Esophagus muscularis mucosa (tissue), 3 donors: Measurements from ENCODE around the gene HECA.

Experiments used
- POLR2A ChIP-seq: fragments of 450-650 bp; IDR thresholded peaks from one replicate; pipeline ENCODE4 v1.6.1; 2017; ENCODE audit warnings: antibody characterized with exemption, moderate library complexity, mild to moderate bottlenecking, low read depth
- TF ChIP-seq, protein P1 (sequence below), 3 experiments: fragments of 200-600 bp in 2 of 3; fragments of 450-650 bp in 1 of 3; sonication (generic) in 2 of 3; IDR thresholded peaks; one replicate each; pipeline ENCODE4 v1.5.1; 2017 to 2019; ENCODE audit warnings: antibody characterized with exemption in 3 of 3, mild to moderate bottlenecking in 2 of 3, moderate library complexity in 1 of 3

DNA sequence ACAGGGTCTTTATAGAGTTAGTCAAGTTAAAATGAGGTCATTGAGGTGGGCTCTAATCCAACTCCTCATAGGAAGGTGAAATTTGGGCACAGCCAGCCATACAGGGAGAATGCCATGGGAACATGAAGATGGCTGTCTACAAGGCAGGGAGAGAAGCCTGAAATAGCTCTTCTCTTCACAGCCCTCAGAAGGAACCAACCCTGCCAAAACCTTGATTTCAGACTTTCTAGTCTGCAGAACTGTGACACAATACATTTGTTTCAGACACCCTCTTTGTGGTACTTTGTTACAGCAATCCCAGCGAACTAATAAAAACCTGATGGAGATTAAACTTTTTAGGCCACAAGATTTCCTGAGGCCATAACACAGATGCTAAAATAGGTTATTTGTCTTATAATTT lies 43.1 kb upstream of the HECA start:
- TF ChIP-seq POLR2A, result no peak
- TF ChIP-seq, protein P1, sequence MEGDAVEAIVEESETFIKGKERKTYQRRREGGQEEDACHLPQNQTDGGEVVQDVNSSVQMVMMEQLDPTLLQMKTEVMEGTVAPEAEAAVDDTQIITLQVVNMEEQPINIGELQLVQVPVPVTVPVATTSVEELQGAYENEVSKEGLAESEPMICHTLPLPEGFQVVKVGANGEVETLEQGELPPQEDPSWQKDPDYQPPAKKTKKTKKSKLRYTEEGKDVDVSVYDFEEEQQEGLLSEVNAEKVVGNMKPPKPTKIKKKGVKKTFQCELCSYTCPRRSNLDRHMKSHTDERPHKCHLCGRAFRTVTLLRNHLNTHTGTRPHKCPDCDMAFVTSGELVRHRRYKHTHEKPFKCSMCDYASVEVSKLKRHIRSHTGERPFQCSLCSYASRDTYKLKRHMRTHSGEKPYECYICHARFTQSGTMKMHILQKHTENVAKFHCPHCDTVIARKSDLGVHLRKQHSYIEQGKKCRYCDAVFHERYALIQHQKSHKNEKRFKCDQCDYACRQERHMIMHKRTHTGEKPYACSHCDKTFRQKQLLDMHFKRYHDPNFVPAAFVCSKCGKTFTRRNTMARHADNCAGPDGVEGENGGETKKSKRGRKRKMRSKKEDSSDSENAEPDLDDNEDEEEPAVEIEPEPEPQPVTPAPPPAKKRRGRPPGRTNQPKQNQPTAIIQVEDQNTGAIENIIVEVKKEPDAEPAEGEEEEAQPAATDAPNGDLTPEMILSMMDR (IDR thresholded peaks at IDR 0.05), result no peak
